Activated CD8-positive, alpha-beta T cell treated with anti-CD3 and anti-CD28 coated beads for 36 hours (primary cell): Measurements from ENCODE around the gene ADCY5. TPM values are rescaled to one million over a fixed set of nuclear protein-coding genes. Genes with fewer than 3 reads are reported as not detected.

Experiments
- ATAC-seq: fragments of 200-7000 bp; cut with Tn5 transposase; one replicate; pipeline ENCODE4 v1.10.0; 2021; ENCODE audit warnings: mild to moderate bottlenecking, moderate library complexity
- CTCF ChIA-PET: fragments of 350-600 bp; sonication (Branson Sonifier 250); formaldehyde crosslinking; loops from one replicate; lab custom pipeline; 2021; ENCODE audit warnings: antibody characterized with exemption; lab: Charles Lee
- POLR2A ChIA-PET: fragments of 350-600 bp; sonication (Branson Sonifier 250); formaldehyde crosslinking; loops from one replicate; lab custom pipeline; 2021; ENCODE audit warnings: antibody characterized with exemption; lab: Charles Lee
- DNase-seq: peaks from one replicate; pipeline ENCODE4 v3.0.0-alpha.2; 2020
- H3K27ac Mint-ChIP-seq: one replicate; pipeline ENCODE4 v1.8.0; 2021; ENCODE audit warnings: mild to moderate bottlenecking, mixed read lengths
- H3K27me3 Mint-ChIP-seq: one replicate; pipeline ENCODE4 v1.8.0; 2021; ENCODE audit warnings: mixed read lengths
- H3K36me3 Mint-ChIP-seq: one replicate; pipeline ENCODE4 v1.8.0; 2021; ENCODE audit warnings: low read depth, mixed read lengths
- H3K4me1 Mint-ChIP-seq: one replicate; pipeline ENCODE4 v1.8.0; 2021; ENCODE audit warnings: low read depth, mixed read lengths
- H3K4me3 Mint-ChIP-seq: one replicate; pipeline ENCODE4 v1.8.0; 2021; ENCODE audit warnings: mild to moderate bottlenecking, moderate library complexity, mixed read lengths
- H3K9me3 Mint-ChIP-seq: one replicate; pipeline ENCODE4 v1.8.0; 2021; ENCODE audit warnings: mixed read lengths
- CTCF ChIP-seq: fragments of 200-600 bp; IDR thresholded peaks from one replicate; pipeline ENCODE4 v1.8.0; 2022; ENCODE audit warnings: antibody characterized with exemption, mild to moderate bottlenecking
- intact Hi-C: fragments of 100-400 bp; cut with micrococcal nuclease; formaldehyde crosslinking; loops from one replicate; pipeline ENCODE4 v1.10.0; 2022
- total RNA-seq, 2 experiments: library from RNA; stranded (reverse); gene quantifications; one replicate each; pipeline ENCODE4 v1.2.3, GENCODE V29; 2021

The ADCY5 gene
- total RNA-seq, 2 experiments from 2014 or later = not detected

- Mint-ChIP-seq H3K27me3 (peaks cover 2% of the 10 kb centered on the region), H3K9me3 (no peaks in the 10 kb centered on the region)
Observed at GRCh38 chr3:123328851-123329635, 119.8 kb downstream of the ADCY5 start.

GRCh38 chr3:123327956-123328850 lies 120.7 kb downstream of the ADCY5 start:
- no peak for ATAC-seq
- Mint-ChIP-seq H3K9me3 (no peaks in the 10 kb centered on the region), H3K27ac (no peak overlapping the region), H3K36me3 (no peaks in the 10 kb centered on the region), H3K4me1 (no peaks in the 10 kb centered on the region), H3K4me3 (no peak overlapping the region), H3K27me3 (peaks cover 2% of the 10 kb centered on the region)
- ChIA-PET CTCF (interaction anchor here (0.6 to 2.8 kb wide), 4 partner anchors 19 to 231 kb away, joined by 3 to 18 read pairs (median 4); no protein-coding TSS in a partner anchor), POLR2A (no interaction called here)
- no peak for TF ChIP-seq CTCF
- DNase-seq = no peak
- intact Hi-C loops = loop anchor here (2.0 kb wide), 2 partner anchors 161 to 231 kb away; no protein-coding TSS in a partner anchor

More at GRCh38 chr3:123328851-123329635, 119.8 kb downstream of the ADCY5 start:
- TF ChIP-seq CTCF = peak; percentile 91
- ATAC-seq = peak; percentile 93
- Mint-ChIP-seq H3K27ac (no peak overlapping the region), H3K36me3 (no peaks in the 10 kb centered on the region), H3K4me1 (no peaks in the 10 kb centered on the region), H3K4me3 (no peak overlapping the region)
- CTCF ChIA-PET = interaction anchor here (0.6 to 4.0 kb wide), 18 partner anchors 9 to 231 kb away, joined by 3 to 28 read pairs (median 4); partner anchors contain the start of gene ADCY5
- POLR2A ChIA-PET = no interaction called here
- intact Hi-C loops = loop anchor here (2.0 kb wide), 1 partner anchor 230 kb away; no protein-coding TSS in a partner anchor
- DNase-seq = peak; percentile 83

- POLR2A ChIA-PET = no interaction called here
Observed at GRCh38 chr3:123327480-123327879, 121.4 kb downstream of the ADCY5 start.

GRCh38 chr3:123326531-123326930 lies 122.4 kb downstream of the ADCY5 start:
- TF ChIP-seq CTCF = no peak
- intact Hi-C loops = loop anchor here (2.0 kb wide), 1 partner anchor 162 kb away; no protein-coding TSS in a partner anchor
- CTCF ChIA-PET = interaction anchor here (0.6 to 2.8 kb wide), 5 partner anchors 34 to 1779 kb away, joined by 3 to 18 read pairs (median 4); no protein-coding TSS in a partner anchor
- no peak for DNase-seq
- no peaks in the 10 kb centered on the region for H3K4me1 Mint-ChIP-seq
- H3K4me3 Mint-ChIP-seq = no peak overlapping the region
- H3K27ac Mint-ChIP-seq = no peak overlapping the region
- no peaks in the 10 kb centered on the region for H3K36me3 Mint-ChIP-seq
- H3K9me3 Mint-ChIP-seq = no peaks in the 10 kb centered on the region
- H3K27me3 Mint-ChIP-seq = peaks cover 2% of the 10 kb centered on the region
- POLR2A ChIA-PET = no interaction called here
- no peak for ATAC-seq

More at GRCh38 chr3:123327480-123327879, 121.4 kb downstream of the ADCY5 start:
- no peak overlapping the region for H3K27ac Mint-ChIP-seq
- no peaks in the 10 kb centered on the region for H3K9me3 Mint-ChIP-seq
- DNase-seq (no peak), ATAC-seq (no peak)
- no peaks in the 10 kb centered on the region for H3K4me1 Mint-ChIP-seq
- CTCF ChIA-PET = interaction anchor here (0.9 to 2.8 kb wide), 4 partner anchors 33 to 232 kb away, joined by 3 to 18 read pairs (median 6); no protein-coding TSS in a partner anchor
- intact Hi-C loops = loop anchor here (2.0 kb wide), 1 partner anchor 161 kb away; no protein-coding TSS in a partner anchor
- H3K36me3 Mint-ChIP-seq = no peaks in the 10 kb centered on the region
- H3K27me3 Mint-ChIP-seq = peaks cover 2% of the 10 kb centered on the region
- no peak for TF ChIP-seq CTCF
- H3K4me3 Mint-ChIP-seq = no peak overlapping the region
